ENCODE measurements around the gene FKBP9.

The FKBP9 gene

DNA sequence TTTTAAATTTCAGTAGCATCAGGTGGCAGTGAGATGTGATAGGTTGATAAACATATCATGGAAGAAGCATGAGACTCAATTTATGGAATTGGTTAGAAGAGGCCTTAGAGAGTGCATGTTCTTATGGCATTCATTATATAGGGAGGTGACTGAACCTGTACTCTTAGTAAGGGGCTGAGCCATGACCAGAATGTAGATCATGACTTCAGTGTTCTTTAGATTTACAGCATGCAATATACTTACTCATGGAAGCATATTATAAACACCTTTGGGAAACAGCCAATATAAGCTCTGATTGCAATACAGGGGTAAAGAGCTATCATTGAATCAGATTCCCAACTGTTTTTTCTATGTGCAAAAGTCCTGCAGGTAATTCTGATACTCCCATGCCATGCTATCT is 55.1 kb downstream of the FKBP9 start:
- DNase-seq, result no peak

DNA sequence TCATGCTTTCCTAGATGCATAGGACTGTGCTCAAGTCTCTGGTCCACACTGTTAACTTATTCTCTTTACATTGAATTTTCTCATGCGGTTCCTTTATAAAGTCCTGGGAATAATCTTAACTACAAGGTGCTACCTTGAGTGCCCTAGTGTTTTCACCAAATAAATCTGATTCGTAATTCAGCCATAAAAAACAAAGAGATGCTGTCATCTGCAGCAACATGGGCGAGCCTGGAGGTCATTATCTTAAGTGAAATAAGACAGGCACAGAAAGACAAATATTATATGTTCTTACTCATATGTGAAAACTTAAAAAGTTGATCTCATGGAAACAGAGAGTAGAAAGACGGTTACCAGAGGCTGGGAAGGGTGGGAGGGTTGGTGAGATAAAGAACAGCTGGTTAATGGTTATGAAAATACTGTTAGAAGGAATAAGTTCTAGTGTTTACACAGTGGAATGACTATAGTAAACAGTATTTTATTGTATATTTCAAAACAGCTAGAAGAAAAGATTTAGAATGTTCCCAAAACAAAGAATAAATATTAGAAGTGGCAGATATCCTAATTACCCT is 67.0 kb downstream of the FKBP9 start:
- no peak for DNase-seq

DNA sequence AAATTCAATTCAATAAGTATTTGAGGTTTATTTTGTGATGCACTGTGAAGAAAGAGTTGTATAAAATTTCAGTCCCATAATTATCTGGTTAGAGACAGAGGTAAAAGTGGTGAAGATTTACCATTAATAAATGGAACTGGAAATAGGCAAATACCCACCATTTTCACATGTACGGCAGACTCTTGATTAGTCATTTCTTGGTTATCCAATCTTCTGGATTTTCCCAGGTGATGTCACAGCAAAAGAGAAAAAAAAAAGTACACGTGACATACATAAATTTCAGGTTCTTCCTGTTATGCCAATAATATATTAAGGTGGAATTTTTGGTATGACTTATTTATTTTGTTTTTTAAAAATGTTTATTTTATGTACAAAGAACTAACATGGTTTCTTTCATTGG is 78.5 kb downstream of the FKBP9 start:
- no peak for DNase-seq

DNA sequence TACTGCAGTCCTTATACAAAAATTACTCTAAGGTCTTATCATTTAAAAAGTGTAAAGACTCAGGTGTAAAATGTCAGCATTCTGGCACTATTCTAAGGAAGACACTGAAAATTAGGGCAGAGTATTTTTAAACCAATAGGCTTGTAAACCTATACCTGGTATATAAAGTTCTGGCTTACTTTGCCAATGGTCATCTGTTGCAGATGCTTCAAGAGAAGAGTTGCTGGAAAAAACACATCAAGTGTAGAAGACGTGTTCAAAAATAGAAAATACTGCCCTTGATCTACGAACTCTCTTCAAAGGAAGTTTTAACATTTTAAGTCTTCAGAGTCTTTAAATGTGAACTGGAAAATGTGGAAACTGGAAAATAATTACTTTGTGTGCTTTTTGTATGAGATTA is 81.4 kb downstream of the FKBP9 start:
- no peak for DNase-seq

DNA sequence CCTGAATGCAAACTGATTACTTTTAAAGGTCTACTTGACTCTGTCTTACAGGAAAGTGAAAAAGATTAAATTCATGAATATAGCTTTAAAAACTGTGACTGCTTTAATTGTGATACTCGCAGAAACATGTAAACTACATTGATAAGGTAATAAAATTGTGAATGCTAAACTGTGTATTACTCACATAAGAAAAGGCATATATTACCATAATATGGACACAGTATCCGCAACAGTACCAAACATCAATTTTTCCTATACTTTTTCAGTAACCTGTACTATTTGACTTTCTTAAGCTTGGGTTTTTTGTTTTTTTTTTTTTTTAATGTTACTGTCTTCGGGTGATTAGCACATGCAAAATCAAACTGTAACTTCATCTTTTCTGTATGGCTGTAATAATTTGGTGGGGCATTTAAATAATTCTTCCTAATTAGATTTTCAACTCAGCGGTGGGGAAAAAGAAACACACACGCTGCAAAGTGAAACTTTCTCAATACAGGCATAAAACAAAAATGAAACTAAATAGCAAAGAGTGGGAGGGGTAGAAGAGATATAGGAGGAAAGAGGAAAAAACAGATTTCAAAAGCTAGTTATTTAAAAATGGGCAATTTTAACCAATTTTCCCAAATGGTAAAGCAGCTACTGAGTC is 82.1 kb downstream of the FKBP9 start:
- no peak for DNase-seq

DNA sequence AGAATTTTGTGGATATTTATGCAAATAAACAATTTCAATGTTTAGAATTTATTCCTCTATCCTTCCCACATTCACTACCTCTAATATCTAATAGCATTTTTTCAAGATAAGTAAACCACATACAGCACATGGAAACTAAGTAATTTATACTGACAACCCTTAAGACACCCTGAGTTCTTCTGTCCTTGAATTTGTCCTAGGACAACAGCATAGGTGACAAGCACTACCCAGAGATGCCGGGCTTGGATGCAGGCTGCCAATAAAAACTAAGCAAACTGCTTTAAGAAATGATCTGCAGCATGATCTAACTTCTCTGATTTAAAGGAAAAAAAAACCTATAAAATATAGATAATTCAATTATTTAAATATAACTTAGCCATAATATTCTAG is 82.7 kb downstream of the FKBP9 start:
- no peak for DNase-seq

DNA sequence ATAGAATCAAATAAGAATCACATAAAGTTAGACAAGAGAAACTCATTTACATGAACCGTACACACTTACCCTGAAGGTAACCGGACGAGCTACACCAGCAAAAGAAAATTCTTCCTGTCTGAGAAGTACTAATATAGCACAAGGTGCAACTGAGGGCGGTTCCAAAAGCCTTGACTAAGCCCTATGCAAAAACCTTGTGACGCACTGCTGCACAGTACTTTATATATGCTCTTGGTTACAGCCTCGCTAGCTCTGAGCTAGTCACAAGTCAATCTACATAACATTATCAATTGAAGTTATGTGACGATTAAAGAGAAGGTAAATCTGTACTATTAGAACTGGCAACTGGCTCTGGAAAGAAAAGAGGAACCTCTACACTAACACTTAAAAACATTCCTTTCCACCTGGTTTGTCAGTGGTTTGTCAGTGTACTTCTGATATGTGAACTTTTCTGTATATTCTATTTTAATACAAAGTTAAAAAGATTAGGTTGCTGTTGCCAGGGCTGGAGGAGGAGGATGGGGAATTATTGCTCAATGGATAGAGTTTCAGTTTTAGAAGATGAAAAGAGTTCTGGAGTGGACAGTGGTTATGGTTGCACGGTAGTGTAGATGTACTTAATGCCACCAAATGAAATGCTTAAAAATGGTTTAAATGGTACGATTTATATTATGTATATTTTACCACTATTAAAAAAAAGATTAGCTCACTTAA is 83.7 kb downstream of the FKBP9 start:
- DNase-seq, result no peak

DNA sequence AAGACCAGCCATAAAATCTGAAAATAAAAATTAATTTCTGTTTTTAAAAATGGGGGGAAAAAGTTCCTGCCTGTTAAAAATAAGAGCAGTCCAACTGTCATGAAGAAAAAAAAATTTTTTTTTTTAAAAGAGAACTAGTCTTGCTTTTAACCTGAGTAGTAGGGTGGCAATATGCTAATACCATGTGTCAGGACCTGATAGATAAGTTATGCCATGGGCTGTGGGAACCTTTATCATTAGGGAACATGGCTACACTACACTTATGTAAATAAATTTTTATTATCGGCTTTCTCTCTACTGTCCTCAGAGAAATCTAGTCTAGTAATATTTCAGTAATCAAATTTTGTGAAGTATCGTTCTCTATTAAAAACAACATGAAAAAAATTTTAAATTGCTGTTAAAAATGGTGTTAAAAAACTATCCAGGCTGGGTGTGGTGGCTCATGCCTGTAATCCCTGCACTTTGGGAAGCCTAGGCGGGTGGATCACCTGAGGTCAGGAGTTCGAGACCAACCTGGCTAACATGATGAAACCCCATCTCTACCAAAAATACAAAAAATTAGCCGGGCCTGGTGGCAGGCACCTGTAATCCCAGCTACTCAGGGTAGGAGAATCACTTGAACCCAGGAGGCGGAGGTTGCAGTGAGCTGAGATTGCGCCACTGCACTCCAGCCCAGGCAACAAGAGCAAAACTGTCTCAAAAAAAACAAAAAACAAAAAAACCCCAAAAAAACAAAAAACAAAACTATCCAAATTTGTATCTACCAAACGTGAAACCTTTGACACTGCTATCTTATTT is 84.6 kb downstream of the FKBP9 start:
- DNase-seq, result no peak

DNA sequence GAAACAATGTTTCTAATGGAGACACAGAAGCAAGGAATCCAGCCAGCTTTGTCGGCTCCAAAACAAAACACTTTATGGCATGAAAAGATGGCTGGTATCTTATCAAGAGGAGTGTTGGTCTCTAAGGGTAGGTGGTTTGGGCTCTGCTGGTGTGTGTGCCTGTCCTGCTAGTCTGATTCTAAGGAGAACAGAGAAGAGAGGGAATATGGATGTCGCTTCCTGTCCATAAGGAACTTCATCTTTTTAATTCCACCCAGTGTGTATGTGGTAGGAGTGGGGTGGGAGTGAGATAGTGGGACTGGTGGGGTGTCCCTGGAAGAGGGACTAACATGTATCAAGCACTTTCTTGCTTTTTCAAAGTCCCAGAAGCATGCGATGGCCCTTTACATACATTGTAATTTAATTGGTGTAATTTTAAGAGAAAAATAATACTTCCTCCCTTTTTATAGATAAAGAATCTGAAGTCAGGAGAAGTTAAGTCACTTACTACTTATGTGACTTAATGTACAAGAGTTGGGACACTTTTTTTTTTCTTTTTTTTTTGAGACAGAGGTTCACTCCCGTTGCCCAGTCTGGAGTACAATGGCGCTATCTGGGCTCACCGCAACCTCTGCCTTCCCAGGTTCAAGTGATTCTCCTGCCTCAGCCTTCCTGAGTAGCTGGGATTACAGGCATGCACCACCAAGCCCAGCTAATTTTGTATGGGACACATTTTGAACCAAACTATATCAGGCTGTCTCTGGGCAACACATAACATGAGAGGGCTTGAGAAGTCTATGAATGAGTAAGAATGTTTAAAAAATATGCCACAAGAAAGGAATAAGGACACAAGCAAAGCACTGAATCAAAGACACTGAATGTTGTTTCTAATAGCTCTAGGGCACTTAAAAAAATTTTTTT is 86.5 kb downstream of the FKBP9 start:
- no peak for DNase-seq

DNA sequence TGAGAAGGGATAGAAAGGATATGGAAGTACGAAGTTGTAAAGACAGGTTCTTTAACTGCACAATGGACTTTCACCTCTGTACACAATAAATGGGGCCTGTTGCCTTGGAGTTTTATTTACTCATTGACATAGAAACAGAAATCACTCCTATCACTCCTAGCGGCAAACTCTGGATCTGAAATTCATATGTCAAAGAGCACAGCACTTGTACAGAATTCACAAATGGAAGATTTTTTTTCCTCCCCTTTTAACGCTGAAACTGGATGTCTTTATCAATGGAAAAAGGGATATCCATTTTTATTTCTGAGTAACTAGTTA is 87.1 kb downstream of the FKBP9 start:
- DNase-seq, result no peak

DNA sequence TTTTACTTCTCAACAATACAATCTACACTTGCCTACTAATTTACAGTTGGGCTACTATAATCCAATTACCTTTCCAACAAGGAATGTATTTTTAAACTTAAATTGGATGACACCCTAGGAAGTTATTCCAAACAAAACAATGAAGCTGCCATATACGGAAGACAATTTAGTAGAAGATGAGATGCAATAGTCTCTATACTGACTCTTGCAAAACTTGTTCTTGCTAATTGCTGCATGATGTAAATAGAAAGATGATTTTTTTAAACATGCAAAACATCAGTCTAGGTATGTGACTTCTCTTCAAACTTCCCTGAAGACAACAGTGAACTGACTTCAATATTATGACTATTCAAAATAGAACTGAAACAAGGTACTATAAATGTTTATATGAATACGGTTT is 87.7 kb downstream of the FKBP9 start:
- no peak for DNase-seq

DNA sequence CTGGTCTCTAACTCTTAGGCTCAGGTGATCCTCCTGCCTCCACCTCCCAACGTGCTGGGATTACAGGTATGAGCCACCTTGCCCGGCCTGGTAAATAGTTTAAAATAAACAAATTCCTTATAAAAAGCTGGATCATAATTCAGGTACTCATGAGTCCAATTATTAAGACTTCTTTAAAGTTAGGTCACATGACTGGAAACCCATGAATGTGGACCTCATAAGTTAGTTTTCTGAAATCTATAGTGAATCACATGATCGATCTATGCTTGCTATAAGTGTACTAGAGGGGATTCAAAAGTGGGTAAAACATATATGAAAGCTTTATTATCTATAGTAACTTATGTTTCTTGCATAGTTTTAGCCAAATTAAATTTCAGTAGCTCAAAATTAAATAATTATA is 91.0 kb downstream of the FKBP9 start:
- DNase-seq, result no peak

DNA sequence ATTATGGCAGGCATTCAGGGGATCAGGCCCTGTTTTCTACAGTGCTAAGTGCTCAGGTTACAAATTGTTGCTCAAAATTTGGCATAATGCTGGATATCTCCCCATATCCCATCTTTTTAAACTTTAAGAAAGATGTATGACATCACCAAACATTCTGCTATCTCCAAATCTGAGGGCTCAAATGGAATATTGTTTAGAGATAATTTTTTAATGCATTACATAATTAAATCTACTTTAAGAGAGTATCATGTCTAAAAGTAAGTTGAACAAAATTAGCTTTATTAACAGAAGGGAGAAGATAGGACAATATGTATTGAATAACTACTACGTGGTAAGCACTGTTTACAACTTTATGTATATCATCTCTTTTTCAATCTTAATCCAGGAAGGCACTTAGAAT is 91.5 kb downstream of the FKBP9 start:
- no peak for DNase-seq

DNA sequence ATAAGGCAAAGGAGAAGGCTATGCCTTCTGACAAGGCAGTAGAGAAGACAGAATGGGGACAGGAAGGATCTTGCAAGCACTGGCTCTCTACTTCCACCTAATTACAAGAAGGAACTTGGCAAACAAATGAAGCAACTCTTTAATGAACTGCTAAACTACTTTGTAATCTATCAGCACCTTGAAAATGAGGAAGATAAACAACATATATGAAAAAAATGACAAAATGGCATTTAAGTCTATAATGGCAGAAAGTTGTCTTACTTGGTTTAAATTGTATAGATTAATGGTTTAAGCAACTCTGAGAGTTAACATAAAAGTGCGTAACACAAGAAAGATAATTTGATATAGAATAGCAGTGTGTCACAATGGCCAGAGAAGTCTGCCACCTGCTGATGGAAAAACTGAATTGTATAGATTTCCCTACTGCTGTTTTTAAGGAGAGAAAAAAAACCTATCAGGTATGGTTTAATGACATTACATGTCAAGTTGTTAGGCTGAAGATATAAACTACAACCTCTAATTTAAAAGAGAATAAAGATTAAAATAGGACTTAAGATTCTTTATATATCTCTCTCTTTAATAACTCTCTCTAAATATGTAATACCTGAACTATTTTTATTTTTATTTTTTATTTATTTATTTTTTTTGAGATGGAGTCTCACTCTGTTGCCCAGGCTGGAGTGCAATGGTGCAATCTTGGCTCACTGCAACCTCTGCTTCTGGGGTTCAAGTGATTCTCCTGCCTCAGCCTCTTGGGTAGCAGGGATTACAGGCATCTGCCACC is 93.5 kb downstream of the FKBP9 start:
- DNase-seq, result peak; percentile 56

DNA sequence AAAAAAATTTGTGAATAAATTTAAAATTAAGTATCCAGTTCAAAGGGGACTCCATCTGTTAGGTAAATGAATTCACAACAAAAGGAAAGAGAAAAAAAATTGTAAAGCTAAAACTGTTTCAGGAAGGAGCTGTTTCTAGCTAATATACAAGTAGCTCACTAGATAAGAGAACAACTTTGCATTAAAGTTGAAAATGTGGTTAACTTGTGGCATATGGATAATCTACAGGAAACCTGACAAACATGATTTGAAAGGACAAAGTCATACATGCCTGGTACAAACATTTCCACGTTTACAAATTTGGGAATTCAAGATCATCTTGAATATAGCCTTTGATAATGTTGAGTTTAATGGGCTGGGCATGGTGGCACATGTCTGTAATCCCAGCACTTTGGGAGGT is 96.5 kb downstream of the FKBP9 start:
- DNase-seq, result no peak

DNA sequence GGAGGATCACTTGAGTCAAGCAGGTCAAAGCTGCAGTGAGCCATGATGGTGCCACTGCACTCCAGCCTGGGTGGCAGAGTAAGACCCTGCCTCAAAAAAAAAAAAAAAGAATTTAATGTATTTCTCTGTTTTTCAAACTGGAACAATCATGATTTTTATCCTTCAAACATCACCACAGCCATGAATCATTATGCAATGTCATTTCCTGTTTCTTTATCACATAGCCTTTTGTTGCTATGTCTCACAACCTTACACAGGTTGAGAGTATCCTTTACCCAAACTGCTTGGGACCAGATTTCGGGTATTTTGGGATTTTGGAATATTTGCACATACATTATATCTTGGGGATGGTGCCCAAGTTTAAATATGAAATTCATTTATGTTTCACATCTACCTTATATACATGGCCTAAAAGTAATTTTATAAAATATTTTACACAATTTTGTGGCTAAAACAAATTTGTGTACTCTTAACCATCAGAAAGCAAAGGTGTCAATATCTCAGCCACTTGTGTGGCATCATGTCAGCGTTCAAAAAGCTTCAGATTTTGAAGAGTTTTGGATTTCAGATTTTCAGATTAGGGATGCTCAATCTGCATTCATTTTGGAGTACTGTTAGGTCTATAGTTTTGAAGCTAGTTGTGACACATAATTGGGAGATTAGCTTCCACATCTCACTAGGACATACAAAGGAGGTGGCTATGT is 97.2 kb downstream of the FKBP9 start:
- no peak for DNase-seq

DNA sequence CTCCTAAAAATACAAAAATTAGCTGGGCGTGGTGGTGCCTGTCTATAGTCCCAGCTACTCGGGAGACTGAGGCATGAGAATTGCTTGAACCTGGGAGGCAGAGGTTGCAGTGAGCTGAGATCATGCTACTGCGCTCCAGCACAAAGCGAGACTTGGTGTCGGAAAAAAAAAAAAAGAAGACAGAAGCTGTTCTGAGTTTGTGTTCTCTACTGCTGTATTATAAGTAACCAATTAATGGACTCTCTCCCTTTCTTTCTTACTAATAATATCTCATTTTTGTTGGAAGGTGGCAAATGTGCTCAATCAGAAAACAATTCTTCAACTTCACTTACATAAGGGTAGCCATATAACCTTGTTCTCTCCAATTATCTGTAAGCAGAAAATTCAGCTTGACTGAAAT is 97.9 kb downstream of the FKBP9 start:
- DNase-seq, result no peak
